Stimulated activated effector memory CD8-positive, alpha-beta T cell treated with anti-CD3 and anti-CD28 coated beads, Interleukin-12 subunit alpha, Interleukin-12 subunit beta, amount 100 ng/mL, for 72 hours (primary cell): ENCODE data around the gene COBL.

Experiments used
- ATAC-seq: fragments of 150-1000 bp; cut with Tn5 transposase; 2 replicates; pipeline ENCODE4 v1.10.0; 2021
- DNase-seq, 2 donors: peaks; one replicate each; pipeline ENCODE4 v3.0.0; 2021 to 2022; ENCODE audit warnings: low spot score in 2 of 2
- H3K27ac Mint-ChIP-seq: one replicate; pipeline ENCODE4 v1.8.0; 2022; ENCODE audit warnings: mild to moderate bottlenecking, mixed read lengths
- H3K36me3 Mint-ChIP-seq: one replicate; pipeline ENCODE4 v1.8.0; 2022; ENCODE audit warnings: mild to moderate bottlenecking, mixed read lengths
- H3K4me1 Mint-ChIP-seq: one replicate; pipeline ENCODE4 v1.8.0; 2022; ENCODE audit warnings: mixed read lengths
- H3K4me3 Mint-ChIP-seq: one replicate; pipeline ENCODE4 v1.8.0; 2022; ENCODE audit warnings: mild to moderate bottlenecking, mixed read lengths
- H3K9me3 Mint-ChIP-seq: one replicate; pipeline ENCODE4 v1.8.0; 2022; ENCODE audit warnings: mixed read lengths

Gene COBL

GRCh38 chr7:51161937-51162336 is 154.7 kb downstream of the COBL start:
- Mint-ChIP-seq H3K36me3 (no peaks in the 10 kb centered on the region), H3K27ac (no peak overlapping the region), H3K4me1 (no peaks in the 10 kb centered on the region), H3K4me3 (no peak overlapping the region), H3K9me3 (no peaks in the 10 kb centered on the region)
- ATAC-seq (no peak), DNase-seq (peak in 1 of 2 donors; percentile 41)

DNA sequence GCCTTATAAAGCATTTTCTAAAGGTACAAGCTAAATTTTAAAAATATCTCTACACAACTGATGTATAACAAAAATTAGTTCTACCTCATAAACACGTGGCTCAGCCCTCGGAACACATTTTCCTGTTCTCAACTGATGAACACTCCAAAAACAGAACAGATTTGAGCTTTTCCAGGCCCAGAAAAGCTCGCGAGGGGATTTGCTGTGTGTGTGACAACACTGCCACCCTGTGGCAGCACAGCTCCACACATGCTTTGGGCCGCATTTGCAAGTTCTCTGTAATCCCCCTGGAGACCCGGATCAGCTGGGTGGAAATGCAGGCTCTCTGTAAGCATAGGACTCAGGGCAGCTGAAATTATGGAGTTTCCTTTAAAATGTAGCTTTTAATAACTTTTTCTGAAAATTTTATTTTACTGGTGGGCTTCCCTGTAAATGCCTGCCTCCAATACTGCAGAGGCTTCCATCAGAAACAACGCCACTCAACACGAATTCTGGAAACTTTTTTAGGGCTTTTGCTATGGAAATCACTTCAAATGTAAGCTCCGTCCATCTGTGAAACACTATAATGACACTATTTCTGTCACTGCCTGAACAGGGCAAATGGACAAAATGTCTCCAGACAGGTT is 155.5 kb downstream of the COBL start:
- H3K4me3 Mint-ChIP-seq, result no peak overlapping the region
- H3K4me1 Mint-ChIP-seq, result no peaks in the 10 kb centered on the region
- DNase-seq (peak; percentile 17 to 64), ATAC-seq (peak; percentile 41)
- no peak overlapping the region for H3K27ac Mint-ChIP-seq
- no peaks in the 10 kb centered on the region for H3K9me3 Mint-ChIP-seq
- H3K36me3 Mint-ChIP-seq, result no peaks in the 10 kb centered on the region

GRCh38 chr7:51160411-51160810 is 156.2 kb downstream of the COBL start:
- Mint-ChIP-seq H3K4me1 (no peaks in the 10 kb centered on the region), H3K4me3 (no peak overlapping the region), H3K27ac (no peak overlapping the region), H3K36me3 (no peaks in the 10 kb centered on the region), H3K9me3 (no peaks in the 10 kb centered on the region)
- DNase-seq (no peak), ATAC-seq (no peak)

GRCh38 chr7:51158742-51159445 is 157.7 kb downstream of the COBL start:
- ATAC-seq (peak; percentile 19), DNase-seq (no peak)
- Mint-ChIP-seq H3K4me1 (no peaks in the 10 kb centered on the region), H3K36me3 (no peaks in the 10 kb centered on the region), H3K9me3 (no peaks in the 10 kb centered on the region), H3K27ac (no peak overlapping the region), H3K4me3 (no peak overlapping the region)

- Mint-ChIP-seq H3K27ac (no peak overlapping the region), H3K4me3 (no peak overlapping the region), H3K4me1 (no peaks in the 10 kb centered on the region), H3K9me3 (no peaks in the 10 kb centered on the region), H3K36me3 (no peaks in the 10 kb centered on the region)
- DNase-seq (no peak), ATAC-seq (no peak)
Measured at GRCh38 chr7:51158211-51158610, 158.4 kb downstream of the COBL start.

DNA sequence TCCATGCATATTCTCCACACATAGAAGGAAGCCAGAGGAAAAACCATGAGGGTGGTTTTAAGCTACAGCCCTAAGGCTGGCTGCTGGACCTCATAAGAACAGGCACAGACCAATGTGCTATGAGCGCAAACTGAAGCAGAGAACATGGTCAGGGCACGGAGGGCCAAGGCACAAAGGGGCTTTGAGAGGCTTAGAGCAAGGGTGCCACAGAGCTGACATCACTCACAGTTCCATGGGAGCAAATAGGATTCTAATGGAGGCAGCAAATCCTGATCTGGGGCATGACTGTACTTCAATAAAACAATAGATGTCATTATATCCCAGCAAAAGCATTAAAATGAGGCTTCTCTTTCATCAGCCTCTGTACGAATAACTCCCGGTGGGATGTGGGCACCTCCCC is 162.4 kb downstream of the COBL start:
- no peaks in the 10 kb centered on the region for H3K4me1 Mint-ChIP-seq
- no peaks in the 10 kb centered on the region for H3K9me3 Mint-ChIP-seq
- ATAC-seq (no peak), DNase-seq (peak in 1 of 2 donors; percentile 13)
- H3K27ac Mint-ChIP-seq, result no peak overlapping the region
- H3K36me3 Mint-ChIP-seq, result no peaks in the 10 kb centered on the region
- no peak overlapping the region for H3K4me3 Mint-ChIP-seq

DNA sequence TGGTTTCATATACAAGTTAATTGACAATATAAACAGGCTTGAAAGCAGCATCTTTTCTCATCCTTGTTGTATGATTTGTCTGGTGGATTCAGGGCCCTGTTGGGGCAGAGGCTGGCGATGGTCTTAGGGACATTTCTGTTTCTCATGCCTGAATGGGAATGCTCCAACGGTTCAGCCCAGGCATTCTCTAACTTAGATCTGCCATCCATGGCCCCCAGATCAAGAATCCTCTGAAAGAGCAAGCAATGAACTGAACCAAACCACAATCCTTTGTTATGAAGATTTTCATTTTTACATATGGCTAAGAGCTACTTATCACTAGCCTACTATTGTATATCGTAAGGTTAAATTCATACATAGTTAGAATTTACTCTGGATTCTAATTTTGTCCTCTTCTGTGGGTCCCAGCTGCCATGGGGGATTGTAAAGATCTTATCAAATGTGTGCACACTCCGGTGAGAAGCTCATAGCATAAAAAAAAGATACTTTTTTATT is 163.9 kb downstream of the COBL start:
- no peaks in the 10 kb centered on the region for H3K36me3 Mint-ChIP-seq
- H3K4me1 Mint-ChIP-seq, result no peaks in the 10 kb centered on the region
- H3K27ac Mint-ChIP-seq, result no peak overlapping the region
- H3K9me3 Mint-ChIP-seq, result peaks cover 4% of the 10 kb centered on the region
- no peak for ATAC-seq
- DNase-seq, result no peak
- no peak overlapping the region for H3K4me3 Mint-ChIP-seq

DNA sequence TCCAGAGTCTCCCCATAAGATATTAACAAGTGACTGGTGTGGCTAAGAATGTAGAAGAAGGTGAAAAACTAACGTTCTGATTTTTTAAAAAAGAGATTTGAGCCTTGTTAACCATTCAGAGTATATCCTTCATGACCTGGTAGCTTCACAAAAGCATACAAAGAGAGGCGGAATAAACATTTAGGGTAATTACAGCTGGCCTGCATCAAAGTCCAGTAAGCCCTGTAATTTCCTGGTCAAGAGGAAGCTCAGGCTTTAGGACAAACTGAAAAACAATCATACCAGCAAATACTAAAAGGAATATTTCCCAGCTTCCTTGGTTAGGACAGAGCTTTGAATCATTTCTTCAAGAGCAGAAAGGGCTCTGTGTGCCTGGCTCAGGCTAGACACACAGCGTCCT is 165.2 kb downstream of the COBL start:
- H3K36me3 Mint-ChIP-seq, result no peaks in the 10 kb centered on the region
- ATAC-seq (no peak), DNase-seq (no peak)
- no peaks in the 10 kb centered on the region for H3K4me1 Mint-ChIP-seq
- peaks cover 4% of the 10 kb centered on the region for H3K9me3 Mint-ChIP-seq
- no peak overlapping the region for H3K4me3 Mint-ChIP-seq
- H3K27ac Mint-ChIP-seq, result no peak overlapping the region

- no peaks in the 10 kb centered on the region for H3K36me3 Mint-ChIP-seq
- no peaks in the 10 kb centered on the region for H3K4me1 Mint-ChIP-seq
- no peak overlapping the region for H3K4me3 Mint-ChIP-seq
- DNase-seq (no peak), ATAC-seq (no peak)
- H3K9me3 Mint-ChIP-seq, result peaks cover 4% of the 10 kb centered on the region
- no peak overlapping the region for H3K27ac Mint-ChIP-seq
Measured at GRCh38 chr7:51150193-51150592, 166.4 kb downstream of the COBL start.

- Mint-ChIP-seq H3K4me3 (no peak overlapping the region), H3K4me1 (no peaks in the 10 kb centered on the region), H3K9me3 (peaks cover 4% of the 10 kb centered on the region), H3K36me3 (no peaks in the 10 kb centered on the region), H3K27ac (no peak overlapping the region)
- DNase-seq (no peak), ATAC-seq (no peak)
Measured at GRCh38 chr7:51148216-51148615, 168.4 kb downstream of the COBL start.

DNA sequence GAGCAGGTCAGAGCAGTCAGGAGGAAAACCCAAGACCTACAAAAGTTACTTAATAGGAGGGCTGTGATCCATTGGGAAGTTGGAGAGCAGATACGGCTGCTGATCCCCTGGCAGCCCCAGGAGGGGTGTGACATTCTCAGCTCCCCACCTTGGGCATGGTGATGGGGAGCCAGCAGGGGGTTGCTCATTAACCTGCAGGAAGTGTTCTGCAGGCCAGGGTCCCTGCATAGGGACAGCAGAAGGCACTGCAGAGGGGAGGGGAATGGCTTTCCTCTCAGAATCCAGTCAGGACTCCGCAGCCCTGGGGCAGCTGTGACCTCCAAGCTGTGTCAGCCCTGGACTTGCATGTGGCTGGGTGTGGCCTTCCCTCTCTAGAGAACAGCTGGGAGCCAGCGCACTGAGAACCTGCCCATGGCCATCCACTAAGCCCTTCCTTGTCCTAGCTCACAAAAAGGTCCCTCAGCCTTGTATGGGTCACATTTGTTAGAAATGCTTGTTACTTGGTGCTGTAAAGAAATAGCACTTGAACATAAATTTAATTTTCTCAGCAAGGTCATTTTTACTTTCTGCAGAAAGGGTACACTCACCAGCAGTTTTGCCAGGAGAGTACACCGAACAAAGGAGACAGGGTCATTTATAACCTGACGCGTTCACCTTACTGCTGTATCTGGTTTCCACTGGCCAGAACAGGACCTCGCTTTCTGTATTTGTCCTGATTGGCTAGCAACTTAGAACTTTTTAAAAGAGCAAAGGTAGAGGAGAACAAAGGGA is 169.6 kb downstream of the COBL start:
- ATAC-seq, result no peak
- Mint-ChIP-seq H3K4me3 (no peak overlapping the region), H3K9me3 (peaks cover 4% of the 10 kb centered on the region), H3K4me1 (no peaks in the 10 kb centered on the region), H3K36me3 (no peaks in the 10 kb centered on the region), H3K27ac (no peak overlapping the region)
- DNase-seq, result no peak

- no peak overlapping the region for H3K4me3 Mint-ChIP-seq
- ATAC-seq, result no peak
- H3K36me3 Mint-ChIP-seq, result no peaks in the 10 kb centered on the region
- peaks cover 4% of the 10 kb centered on the region for H3K9me3 Mint-ChIP-seq
- peaks cover 5% of the 10 kb centered on the region for H3K4me1 Mint-ChIP-seq
- no peak overlapping the region for H3K27ac Mint-ChIP-seq
- no peak for DNase-seq
Measured at GRCh38 chr7:51144178-51144577, 172.4 kb downstream of the COBL start.

DNA sequence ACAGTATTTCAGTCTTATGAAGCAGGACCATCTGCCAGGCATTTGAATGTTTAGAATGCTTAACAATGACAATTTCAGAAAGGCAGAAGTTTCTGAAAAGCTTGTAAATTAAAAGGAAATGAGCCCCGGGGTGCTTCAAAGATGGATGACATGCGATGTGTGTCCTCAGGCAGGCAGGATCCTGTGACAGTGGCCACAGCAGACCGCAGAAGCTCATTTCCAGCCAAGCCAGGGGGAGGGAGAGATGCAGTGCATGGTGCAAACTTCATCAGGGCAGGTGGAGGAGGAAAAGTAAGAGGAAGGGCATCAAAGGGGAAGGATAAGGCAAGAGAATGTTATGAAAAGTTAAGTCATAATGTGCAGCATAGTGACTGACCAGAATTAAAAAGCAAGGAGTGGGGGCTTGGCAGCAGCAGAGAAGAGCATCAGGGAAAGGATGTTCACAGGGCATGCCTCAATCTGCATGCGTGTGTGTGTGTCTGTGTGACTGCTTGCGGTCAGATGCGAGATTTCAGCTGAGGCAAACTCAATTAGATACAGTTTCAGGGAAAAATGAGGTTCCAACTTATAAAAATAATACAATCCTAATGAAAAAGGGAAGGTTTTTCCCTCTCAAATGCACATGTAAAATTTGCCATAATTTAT is 173.7 kb downstream of the COBL start:
- DNase-seq (no peak), ATAC-seq (no peak)
- Mint-ChIP-seq H3K4me3 (no peak overlapping the region), H3K27ac (no peak overlapping the region), H3K36me3 (no peaks in the 10 kb centered on the region), H3K9me3 (no peaks in the 10 kb centered on the region), H3K4me1 (peaks cover 5% of the 10 kb centered on the region)

GRCh38 chr7:51141451-51142003 is 175.1 kb downstream of the COBL start:
- H3K4me1 Mint-ChIP-seq, result peaks cover 5% of the 10 kb centered on the region
- H3K4me3 Mint-ChIP-seq, result no peak overlapping the region
- no peak for DNase-seq
- no peak overlapping the region for H3K27ac Mint-ChIP-seq
- no peaks in the 10 kb centered on the region for H3K9me3 Mint-ChIP-seq
- ATAC-seq, result no peak
- no peaks in the 10 kb centered on the region for H3K36me3 Mint-ChIP-seq
